Measurements from ENCODE around the gene SRP9.
"Not testable (repeated sequence)": the region's sequence is repeated elsewhere in the genome, so short reads cannot be mapped to it uniquely, and the experiment has no call there.

Gene SRP9

DNA sequence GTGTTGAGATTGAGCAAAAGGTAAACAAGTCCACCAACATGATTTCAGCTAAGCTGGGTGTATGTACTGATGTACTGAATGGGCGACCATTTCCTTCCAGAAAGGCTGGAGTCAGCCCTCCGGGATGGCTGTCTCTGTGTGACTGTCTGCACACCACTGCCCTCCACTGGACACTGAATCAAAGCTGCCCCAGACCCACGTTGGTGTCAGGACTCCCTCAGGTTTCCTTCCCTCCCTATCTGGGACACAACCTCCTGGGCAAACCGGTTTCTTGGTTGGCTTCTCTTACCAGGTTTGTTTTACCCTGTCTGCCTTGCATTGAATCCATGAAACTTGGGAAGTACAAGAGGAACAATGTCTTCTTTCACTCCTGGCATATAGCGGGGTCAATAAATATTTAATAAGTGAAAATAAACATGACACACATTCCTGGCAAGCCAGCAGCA lies 5.3 kb upstream of the SRP9 start:
- POLR2A ChIA-PET: no interaction called here
- TF ChIP-seq, protein P1, sequence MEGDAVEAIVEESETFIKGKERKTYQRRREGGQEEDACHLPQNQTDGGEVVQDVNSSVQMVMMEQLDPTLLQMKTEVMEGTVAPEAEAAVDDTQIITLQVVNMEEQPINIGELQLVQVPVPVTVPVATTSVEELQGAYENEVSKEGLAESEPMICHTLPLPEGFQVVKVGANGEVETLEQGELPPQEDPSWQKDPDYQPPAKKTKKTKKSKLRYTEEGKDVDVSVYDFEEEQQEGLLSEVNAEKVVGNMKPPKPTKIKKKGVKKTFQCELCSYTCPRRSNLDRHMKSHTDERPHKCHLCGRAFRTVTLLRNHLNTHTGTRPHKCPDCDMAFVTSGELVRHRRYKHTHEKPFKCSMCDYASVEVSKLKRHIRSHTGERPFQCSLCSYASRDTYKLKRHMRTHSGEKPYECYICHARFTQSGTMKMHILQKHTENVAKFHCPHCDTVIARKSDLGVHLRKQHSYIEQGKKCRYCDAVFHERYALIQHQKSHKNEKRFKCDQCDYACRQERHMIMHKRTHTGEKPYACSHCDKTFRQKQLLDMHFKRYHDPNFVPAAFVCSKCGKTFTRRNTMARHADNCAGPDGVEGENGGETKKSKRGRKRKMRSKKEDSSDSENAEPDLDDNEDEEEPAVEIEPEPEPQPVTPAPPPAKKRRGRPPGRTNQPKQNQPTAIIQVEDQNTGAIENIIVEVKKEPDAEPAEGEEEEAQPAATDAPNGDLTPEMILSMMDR (IDR thresholded peaks at IDR 0.05; ENCODE audit: control extremely low read depth, extremely low read depth, low read depth, missing control alignments): peak; percentile 51
- peak; percentile 64 for DNase-seq (ENCODE audit: extremely low spot score)
- CTCF ChIA-PET: interaction anchor here (0.6 to 5.2 kb wide), 19 partner anchors 8 to 304 kb away, joined by 3 to 23 read pairs (median 4); partner anchors contain the start of gene TMEM63A

DNA sequence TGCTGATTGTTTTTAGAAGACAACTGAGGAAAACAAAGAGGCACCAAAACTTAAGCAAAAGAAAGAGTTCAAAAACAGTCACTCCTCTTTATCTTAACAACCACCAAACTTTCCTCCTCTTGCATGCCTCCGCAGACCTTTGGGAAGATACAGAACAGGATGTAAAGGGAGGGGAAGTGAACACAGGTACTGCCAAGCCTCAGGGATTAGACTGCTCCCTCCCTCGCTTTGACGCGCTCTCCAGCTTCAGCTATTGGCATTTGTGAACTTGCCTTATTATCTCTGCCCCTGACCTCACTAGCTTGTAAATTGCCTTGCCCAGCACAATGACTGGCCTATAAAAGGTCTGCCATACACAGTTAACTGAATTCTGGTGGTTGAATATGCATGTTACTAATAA lies 4.8 kb upstream of the SRP9 start:
- DNase-seq (ENCODE audit: extremely low spot score): no peak
- CTCF ChIA-PET: interaction anchor here (0.6 to 5.2 kb wide), 14 partner anchors 8 to 301 kb away, joined by 3 to 23 read pairs (median 4); no protein-coding TSS in a partner anchor
- TF ChIP-seq, protein P1 (IDR thresholded peaks at IDR 0.05; ENCODE audit: control extremely low read depth, extremely low read depth, low read depth, missing control alignments): no peak
- POLR2A ChIA-PET: no interaction called here

DNA sequence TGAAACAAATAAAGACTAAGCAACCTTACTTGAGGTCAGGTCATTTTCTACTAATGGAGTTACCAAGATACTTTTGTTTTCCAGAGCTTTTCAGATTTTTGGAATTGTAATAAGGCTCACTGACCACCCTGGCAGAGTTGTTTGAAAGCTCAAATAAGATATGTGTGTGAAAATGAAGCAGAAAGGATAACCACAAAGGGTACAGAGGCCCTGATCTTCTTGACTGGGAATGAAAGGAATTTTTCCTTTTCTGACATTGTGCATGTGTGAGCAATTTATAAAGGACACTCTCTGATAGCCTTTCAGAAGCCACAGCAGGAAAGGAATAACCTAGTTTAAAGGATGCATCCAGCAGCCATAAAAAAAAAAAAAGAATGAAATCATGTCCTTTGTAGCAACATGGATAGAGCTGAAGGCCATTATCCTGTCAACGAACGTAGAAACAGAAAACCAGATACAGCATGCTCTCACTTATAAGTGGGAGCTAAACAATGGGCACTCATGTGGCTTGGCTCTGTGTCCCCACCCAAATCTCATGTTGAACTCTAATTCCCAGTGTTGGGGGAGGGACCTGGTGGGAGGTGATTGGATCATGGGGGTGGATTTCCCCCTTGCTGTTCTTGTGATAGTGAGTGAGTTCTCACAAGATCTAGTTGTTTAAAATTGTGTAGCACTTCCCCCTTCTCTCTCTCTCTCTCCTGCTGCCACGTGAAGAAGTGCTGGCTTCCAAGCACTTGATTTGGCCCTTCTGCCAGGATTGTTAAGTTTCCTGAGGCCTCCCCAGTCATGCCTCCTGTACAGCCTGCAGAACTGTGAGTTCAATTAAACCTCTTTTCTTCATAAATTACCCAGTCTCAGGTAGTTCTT lies 3.1 kb upstream of the SRP9 start:
- ChIA-PET POLR2A (interaction anchor here (0.5 kb wide), 1 partner anchor 168 kb away, joined by 6 read pairs; no protein-coding TSS in a partner anchor), CTCF (interaction anchor here (0.9 to 5.2 kb wide), 4 partner anchors 10 to 300 kb away, joined by 3 to 22 read pairs (median 4); no protein-coding TSS in a partner anchor)
- TF ChIP-seq, protein P1 (IDR thresholded peaks at IDR 0.05; ENCODE audit: control extremely low read depth, extremely low read depth, low read depth, missing control alignments): no peak
- no peak for DNase-seq (ENCODE audit: extremely low spot score)

DNA sequence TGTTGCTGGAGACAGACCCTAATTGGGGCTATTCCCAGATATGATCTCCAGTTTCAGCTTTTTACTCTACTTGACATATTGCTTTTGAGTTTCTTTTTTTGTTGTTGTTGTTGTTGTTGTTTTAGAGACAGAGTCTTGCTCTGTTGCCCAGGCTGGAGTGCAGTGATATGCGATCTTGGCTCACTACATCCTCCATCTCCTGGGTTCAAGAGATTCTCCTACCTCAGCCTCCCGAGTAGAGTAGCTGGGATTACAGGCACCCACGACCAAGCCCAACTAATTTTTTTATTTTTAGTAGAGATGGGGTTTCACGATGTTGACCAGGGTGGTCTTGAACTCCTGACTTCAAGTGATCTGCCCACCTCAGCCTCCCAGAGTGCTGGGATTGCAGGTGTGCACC lies 1.3 kb upstream of the SRP9 start:
- POLR2A ChIA-PET: interaction anchor here (0.7 kb wide), 1 partner anchor 102 kb away, joined by 3 read pairs; no protein-coding TSS in a partner anchor

DNA sequence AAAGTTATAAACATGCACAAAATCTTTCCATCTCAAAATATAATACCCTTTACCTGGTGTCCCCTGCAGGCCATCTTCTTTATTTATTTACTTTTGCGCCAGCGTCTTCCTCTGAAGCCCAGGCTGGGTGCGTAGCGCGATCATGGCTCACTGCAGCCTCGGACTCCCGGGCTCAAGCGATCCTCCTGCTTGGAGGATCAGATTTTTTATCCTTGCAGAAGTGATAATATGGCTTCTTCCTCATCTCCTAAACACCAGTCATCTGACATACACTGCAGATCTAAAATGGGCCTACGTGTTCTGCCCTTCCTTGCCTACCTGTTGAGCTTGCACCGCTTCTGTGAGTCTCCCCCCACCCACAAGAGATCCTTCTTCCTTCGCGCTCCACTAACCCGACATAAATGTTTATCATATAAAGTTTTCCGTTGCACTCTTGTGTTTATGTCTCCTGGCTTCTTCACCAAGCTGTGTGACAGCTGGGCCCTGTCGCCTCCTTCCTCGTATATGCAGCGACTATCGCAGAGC lies 506 bp upstream of the SRP9 start:
- POLR2A ChIA-PET: interaction anchor here (1.2 to 1.4 kb wide), 2 partner anchors 15 to 147 kb away, joined by 4 to 5 read pairs; partner anchors contain the start of gene PYCR2
- CTCF ChIA-PET: interaction anchor here (0.7 to 4.0 kb wide), 36 partner anchors 9 to 309 kb away, joined by 3 to 57 read pairs (median 4); partner anchors contain the start of genes EPHX1 and SDE2
- TF ChIP-seq, protein P1 (IDR thresholded peaks at IDR 0.05; ENCODE audit: control extremely low read depth, extremely low read depth, low read depth, missing control alignments): no peak
- no peak for DNase-seq (ENCODE audit: extremely low spot score)

More for the DNA sequence above, 1.3 kb upstream of the SRP9 start:
- no peak for DNase-seq (ENCODE audit: extremely low spot score)
- TF ChIP-seq, protein P1 (IDR thresholded peaks at IDR 0.05; ENCODE audit: control extremely low read depth, extremely low read depth, low read depth, missing control alignments): no peak
- CTCF ChIA-PET: interaction anchor here (1.4 to 5.2 kb wide), 2 partner anchors 12 to 302 kb away, joined by 6 to 22 read pairs; no protein-coding TSS in a partner anchor

DNA sequence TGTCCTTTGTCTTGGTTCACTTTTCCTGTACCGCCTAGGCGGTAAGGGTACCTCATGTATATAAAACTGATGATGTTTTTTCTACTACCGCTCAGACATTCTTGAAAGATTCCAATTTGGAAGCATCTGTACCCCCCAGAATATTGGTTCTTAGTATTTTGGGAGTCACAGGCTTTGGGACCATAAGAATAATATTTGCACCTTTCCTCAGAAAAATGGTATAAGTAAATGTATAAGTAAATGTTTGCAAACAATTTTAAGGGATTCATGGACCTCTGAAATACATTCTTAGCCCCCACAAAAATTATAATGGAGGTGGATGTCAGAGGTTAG lies 677 bp downstream of the SRP9 start:
- POLR2A ChIA-PET: interaction anchor here (1.2 to 1.4 kb wide), 2 partner anchors 14 to 146 kb away, joined by 4 to 5 read pairs; partner anchors contain the start of gene PYCR2
- no peak for DNase-seq (ENCODE audit: extremely low spot score)
- CTCF ChIA-PET: interaction anchor here (1.0 to 4.0 kb wide), 26 partner anchors 8 to 310 kb away, joined by 3 to 57 read pairs (median 4); partner anchors contain the start of gene EPHX1
- TF ChIP-seq, protein P1 (IDR thresholded peaks at IDR 0.05; ENCODE audit: control extremely low read depth, extremely low read depth, low read depth, missing control alignments): no peak

DNA sequence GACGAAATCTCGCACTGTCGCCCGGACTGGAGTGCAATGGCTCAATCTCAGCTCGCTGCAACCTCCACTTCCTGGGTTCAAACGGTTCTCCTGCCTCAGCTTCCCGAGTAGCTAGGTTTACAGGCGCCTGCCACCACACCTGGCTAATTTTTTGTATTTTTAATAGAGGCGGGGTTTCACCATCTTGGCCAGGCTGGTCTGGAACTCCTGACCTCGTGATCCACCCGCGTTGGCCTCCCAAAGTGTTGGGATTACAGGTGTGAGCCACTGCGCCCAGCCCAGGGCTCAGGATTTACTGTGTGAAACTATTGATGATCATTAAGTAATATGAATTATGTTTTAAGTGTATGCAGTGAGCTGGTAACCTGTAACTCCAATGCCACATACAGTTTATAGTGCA lies 1.5 kb downstream of the SRP9 start:
- POLR2A ChIA-PET; DNase-seq (ENCODE audit: extremely low spot score): not testable (repeated sequence)
- CTCF ChIA-PET: interaction anchor here (1.2 to 4.0 kb wide), 6 partner anchors 12 to 311 kb away, joined by 3 to 57 read pairs (median 19); partner anchors contain the start of gene EPHX1
